Measurements from ENCODE around the gene ARAP1. TPM values are rescaled to one million over a fixed set of nuclear protein-coding genes. Genes with fewer than 3 reads are reported as not detected.

ARAP1 gene
- total RNA-seq, 4 donors from 2014 or later, result 122 to 285 (median 145) TPM

DNA sequence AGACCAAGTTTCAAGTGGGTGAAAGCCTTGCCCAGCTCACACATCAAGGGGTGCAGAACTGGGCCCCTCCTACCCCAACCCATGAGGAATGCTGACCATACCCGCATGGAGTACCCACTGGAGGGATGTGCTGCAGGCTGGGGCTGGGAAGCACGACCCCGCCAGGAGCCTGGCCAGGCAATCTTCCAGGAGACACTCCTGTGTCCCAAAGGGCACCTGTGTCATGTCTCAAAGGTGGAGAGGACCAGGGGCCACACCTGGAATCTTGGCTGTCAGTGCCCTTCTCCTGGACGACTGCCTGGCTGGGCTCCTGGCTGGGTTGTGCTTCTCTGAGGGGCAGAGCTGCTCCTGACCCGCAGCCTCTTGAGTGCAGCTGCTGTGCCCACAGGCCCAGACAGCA is 6.7 kb downstream of the ARAP1 start:
- no peaks in the 10 kb centered on the region for H3K9me3 ChIP-seq
- H3K4me3 ChIP-seq, result no peak overlapping the region
- TF ChIP-seq POLR2A (IDR thresholded peaks at IDR 0.05) (no peak), CTCF (IDR thresholded peaks at IDR 0.05) (no peak)
- no peaks in the 10 kb centered on the region for H3K27me3 ChIP-seq
- H3K27ac ChIP-seq, result peak overlapping the region in 1 of 4 donors; percentile 82
- no peaks in the 10 kb centered on the region for H3K36me3 ChIP-seq
- DNase-seq, result no peak
- H3K4me1 ChIP-seq, result peaks cover 0 to 63% (median 31%) of the 10 kb centered on the region in 4 donors

GRCh38 chr11:72744474-72744873 is 7.7 kb downstream of the ARAP1 start:
- TF ChIP-seq POLR2A (IDR thresholded peaks at IDR 0.05) (no peak), CTCF (IDR thresholded peaks at IDR 0.05) (no peak)
- Histone ChIP-seq H3K4me1 (peaks cover 0 to 55% (median 36%) of the 10 kb centered on the region in 4 donors), H3K36me3 (no peaks in the 10 kb centered on the region), H3K4me3 (no peak overlapping the region), H3K27me3 (no peaks in the 10 kb centered on the region), H3K9me3 (no peaks in the 10 kb centered on the region), H3K27ac (peak overlapping the region in 2 of 4 donors; percentile 61 to 82)
- no peak for DNase-seq

DNA sequence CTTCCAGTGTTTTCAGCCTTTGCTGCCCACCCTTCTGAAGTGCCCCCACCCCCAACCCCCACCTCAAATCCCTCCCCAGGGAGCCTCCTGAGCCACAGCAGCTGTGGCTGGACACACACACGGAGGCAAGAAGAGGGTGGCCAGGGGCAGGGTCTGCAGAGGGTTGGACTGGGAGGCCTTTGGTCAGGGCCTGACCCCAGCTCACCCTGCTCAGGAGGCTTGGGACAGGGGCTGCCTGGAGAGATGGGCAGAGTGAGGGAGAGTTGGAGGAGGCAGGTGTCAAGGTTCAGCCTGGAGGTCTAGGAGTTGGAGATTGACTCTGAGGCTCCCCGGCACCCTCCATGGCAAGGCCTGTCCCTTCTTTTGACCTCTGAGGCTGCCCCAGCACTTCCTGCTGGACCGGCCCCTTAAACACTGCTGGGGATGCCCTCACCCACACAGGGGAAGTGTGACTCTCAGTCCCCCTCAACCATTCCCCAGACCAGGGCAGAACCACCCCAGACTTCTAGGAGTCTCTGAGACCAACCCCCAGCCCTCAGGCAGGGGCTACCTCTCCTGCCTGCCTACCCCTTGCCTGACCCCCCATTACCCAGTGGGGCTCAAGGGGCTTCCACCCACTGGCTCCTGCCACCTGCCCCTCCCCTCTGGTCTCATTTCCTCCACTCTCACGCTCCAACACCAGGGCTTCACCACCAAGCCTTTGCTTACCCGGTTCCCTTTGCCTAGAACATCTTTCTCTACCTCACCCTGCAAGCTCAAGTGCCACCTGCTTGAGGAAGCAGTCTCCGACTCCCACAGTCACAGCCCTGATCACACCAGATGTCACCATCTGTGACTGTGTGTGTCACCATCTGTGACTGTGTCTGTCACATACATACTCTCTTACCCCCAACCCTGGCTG is 8.6 kb downstream of the ARAP1 start:
- Histone ChIP-seq H3K36me3 (no peaks in the 10 kb centered on the region), H3K27ac (peak overlapping the region in 3 of 4 donors; percentile 25 to 82 (median 61)), H3K27me3 (no peaks in the 10 kb centered on the region), H3K9me3 (no peaks in the 10 kb centered on the region), H3K4me1 (peaks cover 0 to 55% (median 40%) of the 10 kb centered on the region in 4 donors), H3K4me3 (no peak overlapping the region)
- TF ChIP-seq CTCF (IDR thresholded peaks at IDR 0.05) (no peak), POLR2A (IDR thresholded peaks at IDR 0.05) (no peak)
- DNase-seq, result peak in 2 of 3 donors; percentile 80 to 82

GRCh38 chr11:72742513-72743320 is 9.5 kb downstream of the ARAP1 start:
- Histone ChIP-seq H3K4me1 (peaks cover 0 to 61% (median 44%) of the 10 kb centered on the region in 4 donors), H3K9me3 (no peaks in the 10 kb centered on the region), H3K27ac (peak overlapping the region in 3 of 4 donors; percentile 25 to 82 (median 73)), H3K27me3 (no peaks in the 10 kb centered on the region), H3K4me3 (no peak overlapping the region), H3K36me3 (no peaks in the 10 kb centered on the region)
- no peak for DNase-seq
- TF ChIP-seq POLR2A (IDR thresholded peaks at IDR 0.05) (no peak), CTCF (IDR thresholded peaks at IDR 0.05) (no peak)

GRCh38 chr11:72741849-72742512 is 10.2 kb downstream of the ARAP1 start:
- DNase-seq, result no peak

More at GRCh38 chr11:72741849-72742512, 10.2 kb downstream of the ARAP1 start:
- no peaks in the 10 kb centered on the region for H3K9me3 ChIP-seq
- peak overlapping the region; percentile 30 to 82 (median 55) for H3K27ac ChIP-seq
- TF ChIP-seq POLR2A (IDR thresholded peaks at IDR 0.05) (no peak), CTCF (IDR thresholded peaks at IDR 0.05) (no peak)
- H3K27me3 ChIP-seq, result no peaks in the 10 kb centered on the region
- H3K4me1 ChIP-seq, result peaks cover 0 to 57% (median 51%) of the 10 kb centered on the region in 4 donors
- no peaks in the 10 kb centered on the region for H3K36me3 ChIP-seq
- no peak overlapping the region for H3K4me3 ChIP-seq

Data from Peyer's patch (tissue), 4 donors.